ENCODE results near the gene RAI1. TPM values are rescaled to one million over a fixed set of nuclear protein-coding genes. Genes with fewer than 3 reads are reported as not detected.

Gene RAI1
- total RNA-seq, 1 donor: 16.0 TPM

DNA sequence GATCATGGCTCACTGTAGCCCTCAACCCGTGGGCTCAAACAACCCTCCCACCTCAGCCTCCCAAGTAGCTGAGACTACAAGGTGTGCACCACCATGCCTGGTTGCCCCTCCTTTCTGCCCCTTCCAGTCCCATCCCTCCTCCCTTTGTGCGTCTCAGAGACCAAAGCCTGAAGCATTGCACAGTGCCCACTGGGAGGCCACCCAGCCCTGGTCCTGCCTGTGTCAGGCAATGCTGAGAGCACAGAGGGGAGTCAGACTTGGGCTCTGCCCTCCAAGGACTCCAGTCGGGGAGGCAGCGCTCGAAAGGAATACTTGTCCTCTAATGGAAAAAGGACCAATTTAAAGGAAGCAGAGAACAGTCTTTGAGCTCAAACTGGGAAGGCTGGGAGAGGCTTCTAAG, 20.4 kb downstream of the RAI1 start:
- TF ChIP-seq CTCF (IDR thresholded peaks at IDR 0.05; ENCODE audit: insufficient read depth, low read depth, low read length): no peak
- no peak for DNase-seq (ENCODE audit: low read depth)
- no peak overlapping the region for H3K4me3 ChIP-seq (ENCODE audit: low read depth, low read length)

GRCh38 chr17:17702449-17703139, 21.3 kb downstream of the RAI1 start:
- no peak for DNase-seq (ENCODE audit: low read depth)
- TF ChIP-seq CTCF (IDR thresholded peaks at IDR 0.05; ENCODE audit: insufficient read depth, low read depth, low read length): no peak
- H3K4me3 ChIP-seq (ENCODE audit: low read depth, low read length): no peak overlapping the region

DNA sequence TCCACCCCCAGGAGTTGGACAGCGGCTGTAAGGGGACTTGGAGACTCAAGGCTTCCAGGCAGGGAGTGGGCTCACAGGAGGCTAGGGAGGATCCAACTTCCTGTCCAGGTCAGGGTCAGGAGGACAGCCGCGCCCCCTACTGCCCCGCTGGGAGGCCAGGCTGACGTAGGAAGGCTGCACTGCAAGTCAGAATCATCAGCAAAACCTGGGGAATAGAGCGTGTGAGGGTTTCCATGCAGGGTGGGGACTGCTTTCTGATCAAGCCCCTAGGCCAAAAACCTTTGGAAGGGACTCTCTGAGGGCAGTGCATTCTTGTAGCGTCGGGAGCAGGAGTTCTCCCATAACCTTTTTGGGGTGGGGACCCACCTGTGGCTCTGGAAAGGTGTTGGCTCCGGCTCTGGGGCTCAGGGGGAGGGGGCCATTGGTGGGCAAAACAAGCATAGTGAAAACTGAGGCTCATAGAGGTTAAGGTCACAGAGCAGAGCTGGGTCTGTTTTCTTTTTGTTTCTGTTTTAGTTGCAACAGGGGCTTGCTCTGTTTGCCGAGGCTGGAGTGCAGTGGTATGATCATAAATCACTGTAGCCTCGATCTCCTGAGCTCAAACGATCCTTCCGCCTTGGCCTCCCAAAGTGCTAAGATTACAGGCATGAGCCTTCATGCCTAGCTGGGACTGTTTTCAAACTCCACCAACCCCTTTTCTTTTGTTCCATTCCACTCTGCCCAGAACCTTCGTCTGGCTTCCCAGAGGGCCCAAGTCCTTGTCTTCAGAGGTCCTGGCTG, 22.1 kb downstream of the RAI1 start:
- DNase-seq (ENCODE audit: low read depth): peak; percentile 77
- peak; percentile 30 for TF ChIP-seq CTCF (IDR thresholded peaks at IDR 0.05; ENCODE audit: insufficient read depth, low read depth, low read length)
- H3K4me3 ChIP-seq (ENCODE audit: low read depth, low read length): no peak overlapping the region

- no peak for TF ChIP-seq CTCF (IDR thresholded peaks at IDR 0.05; ENCODE audit: insufficient read depth, low read depth, low read length)
- no peak for DNase-seq (ENCODE audit: low read depth)
- no peak overlapping the region for H3K4me3 ChIP-seq (ENCODE audit: low read depth, low read length)
These were observed 23.7 kb downstream of the RAI1 start for GRCh38 chr17:17704931-17705330.

DNA sequence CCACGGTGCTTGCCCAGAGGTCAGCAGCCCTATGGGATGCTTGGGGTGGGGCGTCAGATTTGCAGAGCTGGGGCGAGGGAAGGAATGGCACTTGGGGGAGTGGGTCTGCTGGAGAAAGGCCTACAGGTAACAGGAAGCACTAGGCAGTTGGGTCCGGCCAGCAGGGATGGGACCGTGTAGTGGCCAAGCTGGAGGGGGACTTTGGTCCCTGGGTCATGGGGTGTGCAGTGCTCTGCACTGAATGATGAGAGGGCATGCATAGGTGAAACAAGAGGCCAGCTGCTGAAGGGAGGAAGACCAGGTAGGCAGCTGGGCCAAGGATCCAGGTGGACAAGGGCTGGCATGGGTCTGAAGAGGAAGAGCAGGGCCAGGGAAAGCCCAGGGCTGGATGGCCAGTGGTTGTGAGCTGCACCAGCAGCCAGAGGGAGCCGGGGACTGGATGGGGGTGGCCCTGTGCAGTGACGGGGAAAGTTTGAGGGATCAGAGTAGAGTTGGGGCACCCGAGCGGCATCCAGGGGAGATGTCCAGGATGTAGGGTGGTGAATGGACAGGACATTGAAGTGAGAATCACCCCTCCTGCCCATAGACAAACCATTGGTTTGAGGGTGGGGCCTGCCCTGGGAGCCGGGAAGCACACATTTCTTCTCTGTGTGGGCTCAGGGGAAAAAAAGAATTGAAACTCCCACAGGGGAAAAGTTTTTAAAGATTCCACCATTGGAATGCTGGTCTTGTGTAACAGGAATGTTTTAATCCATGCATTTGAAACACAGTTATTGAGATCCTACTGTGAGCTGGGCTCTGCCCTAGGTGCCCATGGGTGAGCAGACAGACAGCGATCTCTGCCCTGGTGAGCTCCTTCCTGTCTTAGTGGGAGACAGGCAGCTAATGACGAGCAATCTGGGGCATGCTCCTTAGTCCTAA, 25.1 kb downstream of the RAI1 start:
- peak; percentile 21 for TF ChIP-seq CTCF (IDR thresholded peaks at IDR 0.05; ENCODE audit: insufficient read depth, low read depth, low read length)
- H3K4me3 ChIP-seq (ENCODE audit: low read depth, low read length): no peak overlapping the region
- no peak for DNase-seq (ENCODE audit: low read depth)

DNA sequence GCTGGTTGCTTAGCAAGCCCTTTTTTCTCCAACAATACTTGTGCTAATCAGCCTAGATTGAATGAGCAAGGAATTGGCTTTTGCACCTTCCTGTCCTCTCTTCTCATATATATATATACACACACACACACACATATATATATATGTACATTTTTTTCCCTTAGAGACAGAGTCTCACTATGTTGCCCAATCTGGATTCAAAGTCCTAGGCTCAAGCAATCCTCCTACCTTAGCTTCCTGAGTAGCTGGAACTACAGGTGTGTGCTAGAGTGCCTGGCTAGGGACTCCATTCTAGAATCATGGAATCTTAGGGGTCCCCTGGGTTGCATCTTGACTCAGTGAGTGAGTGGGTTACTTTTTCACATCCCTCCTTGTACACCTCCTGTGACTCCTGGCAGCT, 27.0 kb downstream of the RAI1 start:
- no peak for DNase-seq (ENCODE audit: low read depth)
- no peak for TF ChIP-seq CTCF (IDR thresholded peaks at IDR 0.05; ENCODE audit: insufficient read depth, low read depth, low read length)
- H3K4me3 ChIP-seq (ENCODE audit: low read depth, low read length): no peak overlapping the region

All from fibroblast of villous mesenchyme (primary cell).